ENCODE results near the gene NAGS.

The NAGS gene

DNA sequence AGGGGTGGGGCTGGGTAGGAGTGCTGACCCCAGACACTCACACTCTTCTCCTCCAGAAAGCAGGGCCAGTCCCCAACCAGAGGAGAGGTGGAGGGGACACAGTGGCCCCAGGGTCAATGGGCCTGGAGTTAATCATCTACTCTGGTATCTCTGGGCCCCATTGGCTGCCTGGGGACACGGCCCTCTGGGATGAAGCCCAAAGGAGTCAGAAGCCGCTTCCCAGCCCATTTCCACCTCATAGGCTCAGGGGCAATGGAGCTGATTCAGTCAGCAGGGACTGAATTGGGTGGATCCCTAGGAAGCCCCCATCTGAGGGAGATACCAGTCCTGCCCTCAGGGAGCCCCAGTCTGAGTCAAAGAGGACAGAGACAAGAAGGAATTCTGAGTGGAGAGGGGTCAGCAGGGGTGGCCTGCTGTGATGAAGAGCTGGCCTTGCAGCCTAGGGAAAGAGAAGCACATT lies 2.9 kb upstream of the NAGS start:
- no peak for DNase-seq (ENCODE audit: low read depth, low spot score)
- TF ChIP-seq POLR2AphosphoS5 (IDR thresholded peaks at IDR 0.05; ENCODE audit: borderline replicate concordance, low read depth, low read length) (no peak), EZH2 (IDR thresholded peaks at IDR 0.05) (no peak), FOXP2 (optimal IDR thresholded peaks at IDR 0.05; ENCODE audit: control extremely low read depth, extremely low read length, insufficient read depth) (no peak)
- Histone ChIP-seq H3K9me3 (ENCODE audit: low read depth, low read length) (no peaks in the 10 kb centered on the region), H3K36me3 (ENCODE audit: insufficient read depth, low read length) (no peaks in the 10 kb centered on the region), H3K27ac (no peak overlapping the region), H3K9ac (ENCODE audit: insufficient read length) (no peak overlapping the region), H3K4me3 (no peak overlapping the region)

- Histone ChIP-seq H3K9ac (ENCODE audit: insufficient read length) (no peak overlapping the region), H3K9me3 (ENCODE audit: low read depth, low read length) (no peaks in the 10 kb centered on the region), H3K36me3 (ENCODE audit: insufficient read depth, low read length) (no peaks in the 10 kb centered on the region), H3K4me3 (no peak overlapping the region), H3K27ac (no peak overlapping the region)
- no peak for TF ChIP-seq EZH2 (IDR thresholded peaks at IDR 0.05)
- TF ChIP-seq POLR2AphosphoS5 (IDR thresholded peaks at IDR 0.05; ENCODE audit: borderline replicate concordance, low read depth, low read length): no peak
- TF ChIP-seq FOXP2 (optimal IDR thresholded peaks at IDR 0.05; ENCODE audit: control extremely low read depth, extremely low read length, insufficient read depth): no peak
- no peak for DNase-seq (ENCODE audit: low read depth, low spot score)
Measured at GRCh38 chr17:44002141-44002848, 2.1 kb upstream of the NAGS start.

GRCh38 chr17:44004761-44005526 lies 522 bp downstream of the NAGS start:
- no peak overlapping the region for H3K9ac ChIP-seq (ENCODE audit: insufficient read length)
- no peaks in the 10 kb centered on the region for H3K9me3 ChIP-seq (ENCODE audit: low read depth, low read length)
- no peak for DNase-seq (ENCODE audit: low read depth, low spot score)
- no peak overlapping the region for H3K27ac ChIP-seq
- TF ChIP-seq EZH2 (IDR thresholded peaks at IDR 0.05) (no peak), POLR2AphosphoS5 (IDR thresholded peaks at IDR 0.05; ENCODE audit: borderline replicate concordance, low read depth, low read length) (no peak), FOXP2 (optimal IDR thresholded peaks at IDR 0.05; ENCODE audit: control extremely low read depth, extremely low read length, insufficient read depth) (no peak)
- H3K4me3 ChIP-seq: no peak overlapping the region
- no peaks in the 10 kb centered on the region for H3K36me3 ChIP-seq (ENCODE audit: insufficient read depth, low read length)

DNA sequence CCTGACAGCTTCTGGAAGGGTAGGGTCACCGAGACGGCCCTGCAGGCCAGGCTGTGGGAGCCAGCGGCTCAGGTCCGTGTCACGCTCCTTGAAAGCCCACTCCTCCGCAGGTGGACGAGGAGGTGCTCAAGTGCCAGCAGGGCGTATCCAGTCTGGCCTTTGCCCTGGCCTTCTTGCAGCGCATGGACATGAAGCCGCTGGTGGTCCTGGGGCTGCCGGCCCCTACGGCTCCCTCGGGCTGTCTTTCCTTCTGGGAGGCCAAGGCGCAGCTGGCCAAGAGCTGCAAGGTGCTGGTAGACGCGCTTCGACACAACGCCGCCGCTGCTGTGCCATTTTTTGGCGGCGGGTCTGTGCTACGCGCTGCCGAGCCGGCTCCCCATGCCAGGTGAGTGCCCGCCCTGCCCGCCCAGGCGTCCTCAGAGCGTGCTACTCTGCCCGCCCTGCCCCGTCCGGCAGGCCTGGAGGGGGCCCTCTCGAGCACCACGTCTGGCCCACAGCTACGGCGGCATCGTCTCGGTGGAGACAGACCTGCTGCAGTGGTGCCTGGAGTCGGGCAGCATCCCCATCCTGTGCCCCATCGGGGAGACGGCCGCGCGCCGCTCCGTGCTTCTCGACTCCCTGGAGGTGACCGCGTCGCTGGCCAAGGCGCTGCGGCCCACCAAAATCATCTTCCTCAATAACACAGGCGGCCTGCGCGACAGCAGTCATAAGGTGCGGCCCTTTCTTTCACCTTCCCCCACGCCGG lies 1.3 kb downstream of the NAGS start:
- no peak for DNase-seq (ENCODE audit: low read depth, low spot score)
- H3K9me3 ChIP-seq (ENCODE audit: low read depth, low read length): no peaks in the 10 kb centered on the region
- H3K36me3 ChIP-seq (ENCODE audit: insufficient read depth, low read length): no peaks in the 10 kb centered on the region
- H3K4me3 ChIP-seq: peak overlapping the region; percentile 80
- H3K9ac ChIP-seq (ENCODE audit: insufficient read length): peak overlapping the region; percentile 26
- no peak for TF ChIP-seq FOXP2 (optimal IDR thresholded peaks at IDR 0.05; ENCODE audit: control extremely low read depth, extremely low read length, insufficient read depth)
- TF ChIP-seq POLR2AphosphoS5 (IDR thresholded peaks at IDR 0.05; ENCODE audit: borderline replicate concordance, low read depth, low read length): no peak
- no peak for TF ChIP-seq EZH2 (IDR thresholded peaks at IDR 0.05)
- H3K27ac ChIP-seq: no peak overlapping the region

DNA sequence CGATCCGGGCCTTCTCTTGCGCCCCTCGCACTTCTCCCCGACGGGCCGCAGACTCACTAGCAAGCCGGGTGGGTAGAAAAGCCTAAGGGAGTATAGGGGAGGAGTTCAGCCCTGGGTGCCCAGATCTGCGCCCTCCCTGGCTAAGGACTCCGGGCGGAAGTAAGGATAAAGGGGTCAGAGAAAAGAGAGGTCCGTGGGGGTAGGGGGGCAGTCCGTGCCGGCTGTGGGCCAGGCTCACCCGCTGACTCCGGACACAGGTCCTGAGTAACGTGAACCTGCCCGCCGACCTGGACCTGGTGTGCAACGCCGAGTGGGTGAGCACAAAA lies 1.8 kb downstream of the NAGS start:
- Histone ChIP-seq H3K36me3 (ENCODE audit: insufficient read depth, low read length) (no peaks in the 10 kb centered on the region), H3K9me3 (ENCODE audit: low read depth, low read length) (no peaks in the 10 kb centered on the region), H3K4me3 (peak overlapping the region; percentile 80), H3K9ac (ENCODE audit: insufficient read length) (peak overlapping the region; percentile 32), H3K27ac (no peak overlapping the region)
- DNase-seq (ENCODE audit: low read depth, low spot score): no peak
- TF ChIP-seq POLR2AphosphoS5 (IDR thresholded peaks at IDR 0.05; ENCODE audit: borderline replicate concordance, low read depth, low read length) (no peak), EZH2 (IDR thresholded peaks at IDR 0.05) (no peak), FOXP2 (optimal IDR thresholded peaks at IDR 0.05; ENCODE audit: control extremely low read depth, extremely low read length, insufficient read depth) (no peak)

DNA sequence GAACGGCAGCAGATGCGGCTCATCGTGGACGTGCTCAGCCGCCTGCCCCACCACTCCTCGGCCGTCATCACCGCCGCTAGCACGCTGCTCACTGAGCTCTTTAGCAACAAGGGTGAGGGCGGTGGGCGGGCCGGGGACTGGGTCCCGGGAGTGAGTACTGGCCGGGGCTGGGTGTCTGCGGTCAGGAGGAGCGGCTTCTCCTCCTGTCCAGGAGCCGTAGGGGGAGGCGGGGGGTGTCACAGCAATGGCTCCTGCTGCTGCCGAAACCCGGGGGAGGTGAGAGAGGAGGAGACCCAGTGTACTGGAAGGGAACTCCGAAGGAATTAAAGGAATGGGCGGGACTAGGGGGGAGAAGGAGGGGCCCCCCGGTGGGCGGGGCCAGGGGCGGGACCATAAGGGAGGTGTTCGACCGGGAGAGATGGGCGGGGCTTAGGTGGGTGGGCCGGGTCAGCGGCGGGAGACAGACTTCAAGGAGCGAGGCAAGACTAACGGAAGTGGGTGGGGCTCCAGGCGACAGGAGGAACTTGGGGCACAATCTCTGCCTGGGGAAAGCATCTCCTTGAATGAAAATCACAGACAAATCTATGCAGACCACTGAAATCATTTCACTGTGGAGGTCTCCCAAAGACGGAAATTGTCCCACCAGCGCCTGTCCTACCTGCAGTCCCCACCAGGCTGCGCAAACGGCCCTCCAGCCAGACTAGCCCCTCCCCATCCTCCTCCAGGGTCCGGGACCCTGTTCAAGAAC lies 2.4 kb downstream of the NAGS start:
- Histone ChIP-seq H3K27ac (no peak overlapping the region), H3K36me3 (ENCODE audit: insufficient read depth, low read length) (no peaks in the 10 kb centered on the region; the same call in 1 of the 2 replicates), H3K9me3 (ENCODE audit: low read depth, low read length) (no peaks in the 10 kb centered on the region), H3K9ac (ENCODE audit: insufficient read length) (peak overlapping the region; percentile 32), H3K4me3 (peak overlapping the region; percentile 80)
- peak; percentile 90 for DNase-seq (ENCODE audit: low read depth, low spot score)
- peak; percentile 48; the same call in 1 of the 2 replicates for TF ChIP-seq POLR2AphosphoS5 (IDR thresholded peaks at IDR 0.05; ENCODE audit: borderline replicate concordance, low read depth, low read length)
- TF ChIP-seq FOXP2 (optimal IDR thresholded peaks at IDR 0.05; ENCODE audit: control extremely low read depth, extremely low read length, insufficient read depth): no peak
- no peak for TF ChIP-seq EZH2 (IDR thresholded peaks at IDR 0.05)

DNA sequence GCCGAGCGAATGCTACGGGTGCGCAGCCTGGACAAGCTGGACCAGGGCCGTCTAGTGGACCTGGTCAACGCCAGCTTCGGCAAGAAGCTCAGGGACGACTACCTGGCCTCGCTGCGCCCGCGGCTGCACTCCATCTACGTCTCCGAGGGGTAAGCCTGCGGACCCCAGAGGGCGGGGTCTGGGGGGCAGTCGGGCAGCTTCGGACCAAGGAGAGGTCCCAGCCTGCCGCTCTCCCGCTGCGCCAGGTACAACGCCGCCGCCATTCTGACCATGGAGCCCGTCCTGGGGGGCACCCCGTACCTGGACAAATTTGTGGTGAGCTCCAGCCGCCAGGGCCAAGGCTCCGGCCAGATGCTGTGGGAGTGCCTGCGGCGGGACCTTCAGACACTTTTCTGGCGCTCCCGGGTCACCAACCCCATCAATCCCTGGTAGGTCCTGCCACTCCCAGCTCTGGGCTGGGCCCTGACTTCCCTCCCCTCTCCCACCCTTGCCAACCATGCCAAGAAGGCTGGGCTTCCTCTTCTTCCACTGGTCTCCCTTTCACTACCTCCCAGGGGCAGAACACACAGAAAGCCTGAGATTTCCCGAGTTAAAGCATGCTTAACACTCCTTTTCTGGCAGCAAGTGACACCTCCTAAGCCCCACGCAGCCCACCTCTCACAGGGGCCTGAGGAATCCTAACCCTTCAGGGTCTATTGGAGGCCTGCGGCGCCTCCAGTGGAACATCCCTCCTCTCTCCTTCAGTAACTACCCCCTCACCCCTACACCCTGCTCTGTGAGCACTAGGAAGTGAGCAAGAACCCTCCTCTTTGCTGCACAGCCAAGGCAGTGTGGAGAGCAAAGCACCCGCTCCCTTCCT lies 3.2 kb downstream of the NAGS start:
- peak overlapping the region; percentile 30 for H3K9ac ChIP-seq (ENCODE audit: insufficient read length)
- H3K36me3 ChIP-seq (ENCODE audit: insufficient read depth, low read length): no peaks in the 10 kb centered on the region; the same call in 1 of the 2 replicates
- H3K27ac ChIP-seq: no peak overlapping the region
- no peak for TF ChIP-seq POLR2AphosphoS5 (IDR thresholded peaks at IDR 0.05; ENCODE audit: borderline replicate concordance, low read depth, low read length)
- no peak for TF ChIP-seq EZH2 (IDR thresholded peaks at IDR 0.05)
- no peak for TF ChIP-seq FOXP2 (optimal IDR thresholded peaks at IDR 0.05; ENCODE audit: control extremely low read depth, extremely low read length, insufficient read depth)
- no peak for DNase-seq (ENCODE audit: low read depth, low spot score)
- H3K4me3 ChIP-seq: peak overlapping the region; percentile 80
- no peaks in the 10 kb centered on the region for H3K9me3 ChIP-seq (ENCODE audit: low read depth, low read length)

All from SK-N-MC (cell line).